ENCODE results near the gene UROS. TPM values are rescaled to one million over a fixed set of nuclear protein-coding genes. Genes with fewer than 3 reads are reported as not detected.

The UROS gene
- total and polyA plus RNA-seq, 9 donors, result 45.2 to 64.4 (median 55.1) TPM

- no peaks in the 10 kb centered on the region for H3K9me3 ChIP-seq (replicated peaks; ENCODE audit: control insufficient read depth, low read depth, low read length)
- peaks cover 14% of the 10 kb centered on the region for H3K4me1 ChIP-seq (ENCODE audit: control insufficient read depth, insufficient read depth, low read length)
- DNase-seq, result no peak
- WGBS (ENCODE audit: insufficient coverage), result 81% methylated on average over 8 of the region's 10 CpGs
- no peak overlapping the region for H3K4me3 ChIP-seq (ENCODE audit: low read length)
- H3K36me3 ChIP-seq (ENCODE audit: control insufficient read depth, insufficient read depth, low read length), result no peaks in the 10 kb centered on the region
- H3K27me3 ChIP-seq (ENCODE audit: control insufficient read depth, insufficient read depth, low read length), result no peaks in the 10 kb centered on the region
- no peak overlapping the region for H3K27ac ChIP-seq (ENCODE audit: low read length)
Measured at GRCh38 chr10:125779403-125780327, 43.4 kb downstream of the UROS start.

GRCh38 chr10:125778556-125778955 lies 44.5 kb downstream of the UROS start:
- no peak for DNase-seq
- Histone ChIP-seq H3K9me3 (replicated peaks; ENCODE audit: control insufficient read depth, low read depth, low read length) (no peaks in the 10 kb centered on the region), H3K4me3 (ENCODE audit: low read length) (no peak overlapping the region), H3K27me3 (ENCODE audit: control insufficient read depth, insufficient read depth, low read length) (no peaks in the 10 kb centered on the region), H3K36me3 (ENCODE audit: control insufficient read depth, insufficient read depth, low read length) (no peaks in the 10 kb centered on the region), H3K27ac (ENCODE audit: low read length) (no peak overlapping the region), H3K4me1 (ENCODE audit: control insufficient read depth, insufficient read depth, low read length) (peaks cover 14% of the 10 kb centered on the region)
- 75% methylated on average over 1 of the region's 5 CpGs for WGBS (ENCODE audit: insufficient coverage)

- Histone ChIP-seq H3K4me3 (ENCODE audit: low read length) (no peak overlapping the region), H3K4me1 (ENCODE audit: control insufficient read depth, insufficient read depth, low read length) (peaks cover 13% of the 10 kb centered on the region), H3K9me3 (replicated peaks; ENCODE audit: control insufficient read depth, low read depth, low read length) (no peaks in the 10 kb centered on the region), H3K36me3 (ENCODE audit: control insufficient read depth, insufficient read depth, low read length) (no peaks in the 10 kb centered on the region), H3K27me3 (ENCODE audit: control insufficient read depth, insufficient read depth, low read length) (no peaks in the 10 kb centered on the region), H3K27ac (ENCODE audit: low read length) (no peak overlapping the region)
- WGBS (ENCODE audit: insufficient coverage), result 94% methylated on average over 9 of the region's 9 CpGs
- DNase-seq, result no peak
Measured at GRCh38 chr10:125777806-125778205, 45.3 kb downstream of the UROS start.

GRCh38 chr10:125775491-125776106 lies 47.5 kb downstream of the UROS start, which contains the start of gene MMP21:
MMP21 (minus strand) TSS chr10:125775821; CDS start chr10:125775821, 0 bp downstream.
- 91% methylated on average over 21 of the region's 26 CpGs for WGBS (ENCODE audit: insufficient coverage)
- H3K27me3 ChIP-seq (ENCODE audit: control insufficient read depth, insufficient read depth, low read length), result no peaks in the 10 kb centered on the region

GRCh38 chr10:125774581-125775191 lies 48.4 kb downstream of the UROS start:
- no peaks in the 10 kb centered on the region for H3K9me3 ChIP-seq (replicated peaks; ENCODE audit: control insufficient read depth, low read depth, low read length)
- no peaks in the 10 kb centered on the region for H3K4me1 ChIP-seq (ENCODE audit: control insufficient read depth, insufficient read depth, low read length)
- 95% methylated on average over 28 of the region's 32 CpGs for WGBS (ENCODE audit: insufficient coverage)
- H3K27me3 ChIP-seq (ENCODE audit: control insufficient read depth, insufficient read depth, low read length), result no peaks in the 10 kb centered on the region
- H3K4me3 ChIP-seq (ENCODE audit: low read length), result no peak overlapping the region
- H3K27ac ChIP-seq (ENCODE audit: low read length), result no peak overlapping the region
- no peaks in the 10 kb centered on the region for H3K36me3 ChIP-seq (ENCODE audit: control insufficient read depth, insufficient read depth, low read length)
- no peak for DNase-seq

More at GRCh38 chr10:125775491-125776106, 47.5 kb downstream of the UROS start, which contains the start of gene MMP21:
- Histone ChIP-seq H3K4me3 (ENCODE audit: low read length) (no peak within 1 kb of the TSS), H3K36me3 (ENCODE audit: control insufficient read depth, insufficient read depth, low read length) (no peaks in the 10 kb centered on the region), H3K27ac (ENCODE audit: low read length) (no peak within 1 kb of the TSS), H3K9me3 (replicated peaks; ENCODE audit: control insufficient read depth, low read depth, low read length) (no peaks in the 10 kb centered on the region), H3K4me1 (ENCODE audit: control insufficient read depth, insufficient read depth, low read length) (no peaks in the 10 kb centered on the region)
- DNase-seq, result no peak

GRCh38 chr10:125773687-125774543 lies 49.1 kb downstream of the UROS start:
- no peak for DNase-seq
- H3K27ac ChIP-seq (ENCODE audit: low read length), result no peak overlapping the region

GRCh38 chr10:125772864-125773180 lies 50.2 kb downstream of the UROS start:
- no peaks in the 10 kb centered on the region for H3K27me3 ChIP-seq (ENCODE audit: control insufficient read depth, insufficient read depth, low read length)
- H3K27ac ChIP-seq (ENCODE audit: low read length), result no peak overlapping the region
- WGBS (ENCODE audit: insufficient coverage), result 92% methylated on average over 11 of the region's 11 CpGs
- H3K9me3 ChIP-seq (replicated peaks; ENCODE audit: control insufficient read depth, low read depth, low read length), result no peaks in the 10 kb centered on the region
- H3K4me1 ChIP-seq (ENCODE audit: control insufficient read depth, insufficient read depth, low read length), result peaks cover 13% of the 10 kb centered on the region
- DNase-seq, result no peak
- no peaks in the 10 kb centered on the region for H3K36me3 ChIP-seq (ENCODE audit: control insufficient read depth, insufficient read depth, low read length)
- H3K4me3 ChIP-seq (ENCODE audit: low read length), result no peak overlapping the region

More at GRCh38 chr10:125773687-125774543, 49.1 kb downstream of the UROS start:
- Histone ChIP-seq H3K27me3 (ENCODE audit: control insufficient read depth, insufficient read depth, low read length) (no peaks in the 10 kb centered on the region), H3K4me1 (ENCODE audit: control insufficient read depth, insufficient read depth, low read length) (peaks cover 8% of the 10 kb centered on the region), H3K36me3 (ENCODE audit: control insufficient read depth, insufficient read depth, low read length) (no peaks in the 10 kb centered on the region), H3K9me3 (replicated peaks; ENCODE audit: control insufficient read depth, low read depth, low read length) (no peaks in the 10 kb centered on the region), H3K4me3 (ENCODE audit: low read length) (no peak overlapping the region)
- WGBS (ENCODE audit: insufficient coverage), result 63% methylated on average over 75 of the region's 75 CpGs

- no peak overlapping the region for H3K4me3 ChIP-seq (ENCODE audit: low read length)
- H3K27me3 ChIP-seq (ENCODE audit: control insufficient read depth, insufficient read depth, low read length), result no peaks in the 10 kb centered on the region
- H3K4me1 ChIP-seq (ENCODE audit: control insufficient read depth, insufficient read depth, low read length), result peaks cover 17% of the 10 kb centered on the region
- no peaks in the 10 kb centered on the region for H3K36me3 ChIP-seq (ENCODE audit: control insufficient read depth, insufficient read depth, low read length)
- DNase-seq, result no peak
- 90% methylated on average over 26 of the region's 28 CpGs for WGBS (ENCODE audit: insufficient coverage)
- H3K9me3 ChIP-seq (replicated peaks; ENCODE audit: control insufficient read depth, low read depth, low read length), result no peaks in the 10 kb centered on the region
- no peak overlapping the region for H3K27ac ChIP-seq (ENCODE audit: low read length)
Measured at GRCh38 chr10:125772112-125772863, 50.8 kb downstream of the UROS start.

GRCh38 chr10:125770844-125771243 lies 52.2 kb downstream of the UROS start:
- WGBS (ENCODE audit: insufficient coverage), result 82% methylated on average over 2 of the region's 5 CpGs
- H3K27ac ChIP-seq (ENCODE audit: low read length), result no peak overlapping the region
- H3K4me3 ChIP-seq (ENCODE audit: low read length), result no peak overlapping the region
- H3K4me1 ChIP-seq (ENCODE audit: control insufficient read depth, insufficient read depth, low read length), result peaks cover 19% of the 10 kb centered on the region
- H3K36me3 ChIP-seq (ENCODE audit: control insufficient read depth, insufficient read depth, low read length), result no peaks in the 10 kb centered on the region
- H3K9me3 ChIP-seq (replicated peaks; ENCODE audit: control insufficient read depth, low read depth, low read length), result no peaks in the 10 kb centered on the region
- no peaks in the 10 kb centered on the region for H3K27me3 ChIP-seq (ENCODE audit: control insufficient read depth, insufficient read depth, low read length)
- no peak for DNase-seq

Measured in muscle of leg (tissue), 11 donors.